GM18507 (cell line): Measurements from ENCODE around the gene SSH2.
"Not testable (repeated sequence)": the region's sequence is repeated elsewhere in the genome, so short reads cannot be mapped to it uniquely, and the experiment has no call there.

Experiments
- DNase-seq: peaks from one replicate; pipeline ENCODE4 v3.0.0; 2011; ENCODE audit warnings: low read depth; ENCODE audit not compliant: insufficient read length; ENCODE audit errors: extremely low spot score
- FAIRE-seq: peaks from 2 replicates; lab custom pipeline; 2011; peaks lifted over from hg19 to GRCh38; lab: Jason Lieb, UNC

Gene SSH2

GRCh38 chr17:29930409-29931010 is 482 bp upstream of the SSH2 start:
- no peak for DNase-seq
- FAIRE-seq: no peak

GRCh38 chr17:29929006-29929532 is 959 bp downstream of the SSH2 start:
- FAIRE-seq (no peak), DNase-seq (no peak)

GRCh38 chr17:29927546-29927945 is 2.5 kb downstream of the SSH2 start:
- no peak for FAIRE-seq

GRCh38 chr17:29924786-29925185 is 5.2 kb downstream of the SSH2 start:
- DNase-seq (no peak), FAIRE-seq (no peak)

More at GRCh38 chr17:29927546-29927945, 2.5 kb downstream of the SSH2 start:
- no peak for DNase-seq

GRCh38 chr17:29918922-29919856 is 10.8 kb downstream of the SSH2 start:
- no peak for FAIRE-seq

GRCh38 chr17:29918016-29918415 is 12.0 kb downstream of the SSH2 start:
- FAIRE-seq (no peak), DNase-seq (no peak)

More at GRCh38 chr17:29918922-29919856, 10.8 kb downstream of the SSH2 start:
- DNase-seq: no peak

GRCh38 chr17:29914819-29915537 is 15.1 kb downstream of the SSH2 start:
- FAIRE-seq (peak; percentile 78), DNase-seq (no peak)

- FAIRE-seq: no peak
- DNase-seq: no peak
Measured at GRCh38 chr17:29911641-29912177, 18.3 kb downstream of the SSH2 start.

GRCh38 chr17:29909236-29910003 is 20.6 kb downstream of the SSH2 start:
- FAIRE-seq: no peak
- no peak for DNase-seq

GRCh38 chr17:29906969-29907368 is 23.1 kb downstream of the SSH2 start:
- no peak for FAIRE-seq
- no peak for DNase-seq

- FAIRE-seq (no peak), DNase-seq (no peak)
Measured at GRCh38 chr17:29905879-29906167, 24.2 kb downstream of the SSH2 start.

GRCh38 chr17:29905086-29905878 is 24.7 kb downstream of the SSH2 start:
- DNase-seq (no peak), FAIRE-seq (no peak)

GRCh38 chr17:29903471-29903870 is 26.6 kb downstream of the SSH2 start:
- FAIRE-seq: no peak

GRCh38 chr17:29897136-29897535 is 32.9 kb downstream of the SSH2 start:
- DNase-seq, FAIRE-seq: not testable (repeated sequence)

More at GRCh38 chr17:29903471-29903870, 26.6 kb downstream of the SSH2 start:
- no peak for DNase-seq

- DNase-seq: no peak
- no peak for FAIRE-seq
Measured at GRCh38 chr17:29892201-29892600, 37.8 kb downstream of the SSH2 start.

- FAIRE-seq (no peak), DNase-seq (no peak)
Measured at GRCh38 chr17:29891131-29891530, 38.9 kb downstream of the SSH2 start.

- no peak for DNase-seq
- FAIRE-seq: no peak
Measured at GRCh38 chr17:29885031-29885640, 44.9 kb downstream of the SSH2 start.

GRCh38 chr17:29883497-29883896 is 46.5 kb downstream of the SSH2 start:
- no peak for FAIRE-seq

More at GRCh38 chr17:29883497-29883896, 46.5 kb downstream of the SSH2 start:
- DNase-seq: no peak
